ENCODE results near the gene MAL.

MAL gene

GRCh38 chr2:95061601-95062183 is 36.2 kb downstream of the MAL start:
- no peak for DNase-seq (ENCODE audit: low spot score)

DNA sequence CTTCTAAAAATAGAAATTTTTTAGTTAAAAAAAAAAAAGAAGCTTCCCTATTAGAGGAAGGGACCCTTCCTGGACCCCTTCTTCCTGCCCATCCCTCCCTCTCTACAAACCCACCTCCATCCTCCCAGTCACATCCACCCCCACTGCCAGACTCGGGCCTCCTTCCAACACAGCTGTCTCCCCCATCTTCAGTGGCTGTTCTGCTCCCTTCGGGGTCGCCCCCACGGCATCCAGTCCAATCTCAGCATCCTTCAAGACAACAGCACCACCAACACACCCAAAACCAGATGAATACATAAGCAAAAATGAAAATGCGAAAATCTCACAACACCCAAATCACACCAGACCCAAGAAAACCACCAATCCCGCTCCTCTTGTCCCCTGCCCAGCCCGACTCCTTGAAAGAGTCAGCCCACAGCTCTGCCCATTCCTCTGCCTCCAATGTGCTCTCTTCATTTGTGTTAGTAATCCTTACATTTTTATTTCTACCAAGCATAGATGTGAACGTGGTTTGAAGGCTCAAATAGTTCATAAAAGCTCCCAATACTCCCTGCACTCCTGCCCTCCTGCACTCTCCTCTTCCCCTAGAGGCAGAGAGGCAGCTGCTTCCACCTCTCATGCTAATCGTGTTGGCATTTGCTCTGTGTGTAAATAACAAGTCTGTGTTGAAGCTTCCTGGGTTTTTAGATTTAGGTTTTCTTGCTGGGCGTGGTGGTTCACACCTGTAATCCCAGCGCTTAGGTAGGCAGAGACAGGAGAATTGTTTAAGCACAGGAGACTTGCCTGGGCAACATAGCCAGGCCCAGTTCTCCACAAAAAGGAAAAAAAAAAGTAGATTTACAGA is 37.0 kb downstream of the MAL start:
- no peak for DNase-seq (ENCODE audit: low spot score)

DNA sequence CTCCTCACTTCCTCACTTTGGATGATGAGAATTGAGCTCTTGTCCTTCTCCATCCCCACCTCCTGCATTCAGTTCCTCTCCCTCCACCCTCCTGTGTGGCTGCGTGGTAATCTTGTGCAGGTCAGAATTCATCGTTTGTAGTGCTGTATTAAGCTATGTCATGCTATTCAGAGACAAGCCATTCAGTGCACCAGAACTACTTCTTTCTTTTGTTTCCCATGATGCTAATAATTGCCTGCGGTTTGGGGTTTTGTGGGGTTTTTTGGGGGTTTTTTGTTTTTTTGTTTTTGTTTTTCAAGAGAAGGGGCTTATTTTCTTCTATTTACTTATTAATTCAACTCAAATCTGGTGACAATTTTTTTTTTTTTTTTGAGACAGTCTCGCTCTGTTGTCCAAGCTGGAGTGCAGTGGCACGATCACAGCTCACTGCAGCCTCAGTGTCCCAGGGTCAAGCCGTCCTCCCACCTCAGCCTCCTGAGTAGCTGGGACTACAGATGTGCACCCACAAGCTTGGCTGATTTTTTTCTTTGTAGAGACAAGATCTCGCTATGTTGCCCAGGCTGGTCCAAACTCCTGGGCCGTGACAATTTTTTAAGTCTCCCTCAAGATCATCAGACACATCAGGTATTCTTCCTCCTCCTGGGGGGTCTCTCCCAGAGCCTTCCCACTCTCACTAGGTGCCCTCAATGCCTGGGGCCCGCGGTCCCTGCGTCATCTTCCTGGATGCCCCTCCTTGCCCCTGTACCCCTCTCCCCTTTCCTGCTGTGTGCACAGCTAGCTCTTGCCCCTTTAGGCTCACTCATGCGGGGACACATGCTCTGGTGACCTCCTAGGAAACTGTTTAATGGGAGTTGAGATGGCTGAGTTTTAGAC is 37.8 kb downstream of the MAL start:
- no peak for DNase-seq (ENCODE audit: low spot score)

GRCh38 chr2:95068256-95068655 is 42.7 kb downstream of the MAL start:
- no peak for DNase-seq (ENCODE audit: low spot score)

- no peak for DNase-seq (ENCODE audit: low spot score)
Observed at GRCh38 chr2:95069465-95069864, 44.0 kb downstream of the MAL start.

GRCh38 chr2:95071856-95072255 is 46.3 kb downstream of the MAL start:
- no peak for DNase-seq (ENCODE audit: low spot score)

DNA sequence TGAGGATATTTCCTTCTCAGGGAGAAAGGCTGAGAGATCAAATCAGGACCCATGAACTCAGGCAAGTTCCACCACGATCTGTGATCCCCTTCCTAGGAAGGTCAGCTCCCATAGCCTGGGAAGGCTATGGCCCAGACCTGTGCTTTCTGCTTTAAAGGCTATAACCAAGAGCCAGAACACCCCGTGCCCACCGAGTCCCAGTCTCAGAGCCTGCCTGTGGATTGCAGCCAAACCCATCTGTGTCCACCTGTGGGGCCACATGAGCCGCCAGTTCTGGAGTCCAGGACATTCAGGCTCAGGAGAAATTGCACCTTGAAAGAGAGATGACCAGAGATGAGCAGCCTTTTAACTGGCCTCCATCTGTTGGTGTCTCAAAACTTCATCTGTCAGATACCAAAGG is 46.9 kb downstream of the MAL start:
- no peak for DNase-seq (ENCODE audit: low spot score)

DNA sequence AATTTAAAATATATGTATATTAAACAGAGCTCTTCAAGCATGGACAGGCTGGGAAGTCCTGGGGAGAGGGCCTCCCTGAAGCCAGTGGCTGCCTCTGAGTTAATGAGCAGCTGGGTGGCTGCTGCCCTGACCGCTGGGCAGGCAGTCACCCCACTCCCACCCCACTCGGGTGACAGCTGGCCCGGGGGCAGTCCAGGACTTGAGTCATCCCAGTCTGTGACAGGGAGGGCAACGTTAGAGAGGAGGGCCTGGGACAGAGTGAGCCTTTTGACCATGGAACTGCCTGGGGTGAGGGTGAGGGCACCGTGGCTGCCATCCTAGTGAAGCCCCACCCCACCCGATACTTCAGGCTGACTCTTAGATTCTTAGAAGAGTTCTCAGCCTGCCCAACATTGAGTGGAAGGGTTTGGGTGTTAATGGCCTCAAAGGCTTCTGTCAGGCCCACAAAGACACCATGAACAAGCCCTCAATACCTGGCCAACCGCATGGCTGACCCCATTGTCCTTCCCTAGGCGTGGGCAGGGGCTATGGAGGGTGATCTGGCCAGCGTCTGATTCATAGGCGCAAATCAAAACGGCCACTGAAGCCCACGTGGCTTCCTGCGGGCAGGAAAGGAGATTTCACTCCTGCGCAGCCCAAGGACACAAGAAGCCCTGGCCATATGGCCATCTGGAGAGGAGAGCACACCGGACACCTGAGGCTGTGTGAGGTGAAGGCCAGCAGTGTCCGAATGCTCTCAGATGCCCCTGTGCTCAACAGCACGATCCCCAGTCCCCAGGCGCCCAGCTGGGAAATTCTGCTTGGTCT is 48.6 kb downstream of the MAL start:
- DNase-seq (ENCODE audit: low spot score), result no peak

DNA sequence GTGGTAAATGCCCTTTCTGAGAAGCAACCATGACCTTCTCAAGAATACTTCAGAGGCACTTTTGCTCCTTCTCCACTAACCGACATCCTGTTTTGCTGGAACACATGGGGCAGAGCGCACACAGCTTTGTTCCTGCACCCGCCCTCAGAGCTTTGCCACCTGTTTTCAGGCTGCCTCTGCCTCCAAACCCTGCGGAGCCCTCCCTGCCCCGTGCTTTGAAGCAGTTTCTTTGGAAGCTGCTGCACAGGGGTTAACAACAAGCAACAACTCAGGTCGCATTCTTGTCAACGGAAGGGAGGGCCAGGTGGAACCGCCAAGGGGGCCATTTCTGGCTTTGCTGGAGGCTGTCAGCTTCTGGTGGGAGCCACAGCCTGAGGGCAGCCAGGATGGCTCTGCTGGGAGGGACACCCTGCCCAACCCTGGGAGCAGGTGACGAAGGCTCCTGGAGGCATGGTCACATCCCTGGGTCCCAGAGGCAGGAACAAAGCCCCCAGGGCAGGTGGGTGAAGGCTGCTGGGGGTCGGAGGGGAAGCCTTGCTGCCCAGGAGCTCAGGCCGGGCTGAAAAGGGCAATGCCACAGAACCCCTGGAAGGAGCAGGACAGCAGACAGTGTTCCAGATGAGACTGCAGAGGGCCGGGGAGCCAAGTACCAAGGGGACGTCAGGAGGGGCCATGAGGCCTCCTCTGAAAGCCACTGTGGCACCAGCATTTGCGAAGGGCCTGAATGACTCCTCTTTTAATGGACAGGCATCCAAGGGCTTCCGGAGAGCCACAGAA is 49.3 kb downstream of the MAL start:
- DNase-seq (ENCODE audit: low spot score), result no peak

- no peak for DNase-seq (ENCODE audit: low spot score)
Observed at GRCh38 chr2:95075440-95076132, 50.1 kb downstream of the MAL start.

GRCh38 chr2:95076705-95077529 is 51.4 kb downstream of the MAL start:
- DNase-seq (ENCODE audit: low spot score), result peak; percentile 81

DNA sequence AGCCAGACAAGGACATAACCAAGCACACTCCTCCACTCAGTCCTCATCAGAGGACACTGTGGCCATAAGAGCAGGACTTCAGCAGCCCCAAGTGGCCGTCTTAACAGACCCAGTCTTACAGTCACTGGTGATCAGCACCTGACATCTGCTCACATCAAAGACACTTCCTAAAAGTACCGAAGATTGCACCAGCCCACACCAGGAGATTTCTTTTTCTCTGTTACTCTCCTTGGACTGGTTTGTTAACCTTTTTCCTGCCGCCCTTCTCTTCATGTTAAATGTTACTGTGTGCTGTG is 52.0 kb downstream of the MAL start:
- no peak for DNase-seq (ENCODE audit: low spot score)

DNA sequence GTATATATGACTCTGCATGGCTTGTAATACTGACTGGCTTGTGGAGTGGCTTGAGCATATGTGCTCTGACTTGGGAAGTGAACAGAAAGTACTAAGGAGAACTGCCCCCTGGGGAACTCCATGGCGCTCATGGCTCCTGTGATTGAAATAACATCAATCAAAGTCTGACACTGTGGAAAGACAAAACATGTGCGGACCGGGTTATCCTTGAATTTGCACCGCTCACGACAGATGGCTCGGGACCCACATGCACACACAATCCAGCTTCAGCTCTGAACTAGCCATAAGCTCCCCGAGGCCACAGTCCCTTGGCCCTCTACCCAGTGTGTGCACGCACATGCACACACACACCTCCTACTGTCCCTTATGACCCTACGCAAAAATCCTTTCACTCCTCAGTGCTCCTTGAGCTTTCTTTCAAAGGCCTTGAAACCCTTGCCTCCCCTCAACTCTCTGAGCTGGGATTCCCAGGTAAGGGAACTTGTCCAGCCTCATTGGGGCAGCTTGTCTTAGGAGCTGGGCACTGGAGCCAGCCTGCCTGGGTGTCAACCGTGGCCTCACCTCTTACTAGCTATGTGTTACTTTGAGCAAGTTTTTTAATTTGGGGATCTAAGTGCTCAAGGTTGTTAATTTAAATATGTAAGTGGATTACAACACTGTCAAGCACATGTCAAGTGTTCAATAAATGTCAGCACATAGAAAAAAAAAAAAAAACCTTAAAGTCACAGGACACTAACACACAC is 52.5 kb downstream of the MAL start:
- DNase-seq (ENCODE audit: low spot score), result no peak

DNA sequence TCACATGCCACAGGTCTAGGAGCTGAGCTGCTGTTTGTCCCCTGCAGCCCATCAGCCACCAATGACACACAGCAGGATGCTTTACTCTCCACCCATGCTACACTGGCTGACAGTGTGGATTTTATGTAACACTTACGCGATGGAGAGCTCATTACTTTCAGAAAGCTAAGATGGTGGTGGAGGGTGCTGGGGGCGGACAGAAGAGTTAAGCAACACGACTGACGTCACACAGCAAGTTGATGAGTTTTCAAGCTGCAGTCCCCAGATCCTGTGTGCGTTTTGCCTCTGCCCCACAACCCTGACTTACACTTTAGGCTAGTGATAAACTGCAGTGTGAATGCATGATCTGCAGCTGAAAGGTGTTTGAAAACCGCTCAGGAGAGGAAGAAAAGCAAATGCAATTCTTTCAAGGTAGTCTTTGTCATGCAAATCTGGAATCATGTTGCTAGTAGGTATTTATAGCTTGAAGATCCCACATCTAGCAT is 53.7 kb downstream of the MAL start:
- DNase-seq (ENCODE audit: low spot score), result no peak

DNA sequence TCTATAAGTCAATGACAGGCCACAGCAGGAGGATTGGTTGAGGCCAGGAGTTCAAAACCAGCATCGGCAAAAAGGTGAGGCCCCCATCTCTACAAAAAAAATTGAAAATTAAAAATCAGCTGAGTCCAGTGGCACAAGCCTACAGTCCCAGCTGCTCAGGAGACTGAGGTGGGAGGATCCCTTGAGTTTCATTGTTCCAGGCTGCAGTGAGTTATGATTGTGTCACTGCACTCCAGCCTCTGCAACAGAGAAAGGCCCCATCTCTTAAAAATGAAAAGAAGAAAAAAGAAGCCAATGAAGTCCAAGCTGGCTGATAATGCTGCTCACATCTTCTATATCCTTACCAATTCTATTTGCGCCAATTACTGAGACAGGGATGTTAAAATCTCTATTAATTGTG is 57.0 kb downstream of the MAL start:
- DNase-seq (ENCODE audit: low spot score), result no peak

DNA sequence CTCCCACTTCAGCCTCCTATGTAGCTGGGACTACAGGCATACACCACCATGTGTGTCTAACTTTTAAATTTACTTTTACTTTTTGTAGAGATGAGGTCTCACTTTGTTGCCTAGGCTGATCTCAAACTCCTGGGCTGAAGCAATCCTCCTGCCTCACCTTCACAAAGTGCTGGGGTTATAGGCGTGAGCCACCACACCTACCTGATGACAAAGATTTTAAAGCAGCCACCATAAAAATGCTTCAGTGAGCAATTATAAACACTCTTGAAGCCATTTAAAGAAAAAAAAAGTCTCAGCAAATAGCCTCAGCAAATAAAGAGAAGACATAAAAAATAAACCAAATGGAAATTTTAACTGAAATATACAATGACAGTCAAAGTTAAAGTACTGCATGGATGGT is 60.5 kb downstream of the MAL start:
- no peak for DNase-seq (ENCODE audit: low spot score)

- DNase-seq (ENCODE audit: low spot score), result no peak
Observed at GRCh38 chr2:95087379-95087778, 61.9 kb downstream of the MAL start.

- DNase-seq (ENCODE audit: low spot score), result no peak
Observed at GRCh38 chr2:95091885-95092555, 66.5 kb downstream of the MAL start.
